Caco-2 (cell line): ENCODE results near the gene CDC73. TPM values are rescaled to one million over a fixed set of nuclear protein-coding genes. Genes with fewer than 3 reads are reported as not detected.

Experiments
- BruUV-seq: library from RNA; stranded (reverse); fragments of 400-500 nt; replicated peaks from 2 replicates; lab custom pipeline; 2021; lab: Mats Ljungman, UMichigan
- CTCF ChIA-PET: fragments of 300-600 bp; sonication (Branson Sonifier 250); formaldehyde crosslinking; loops from one replicate; lab custom pipeline; 2022; ENCODE audit warnings: antibody characterized with exemption; lab: Charles Lee
- POLR2A ChIA-PET: fragments of 300-600 bp; sonication (Branson Sonifier 250); formaldehyde crosslinking; loops from one replicate; lab custom pipeline; 2022; ENCODE audit warnings: antibody characterized with exemption; lab: Charles Lee
- DNase-seq, 2 experiments: peaks; one replicate each; pipeline versions ENCODE4 v3.0.0 to v3.0.0-alpha.2; 2020 to 2022
- H3K27me3 ChIP-seq: replicated peaks from 2 replicates; pipeline ENCODE4 v1.6.0; 2011; ENCODE audit warnings: low read length; ENCODE audit not compliant: control insufficient read depth, insufficient read depth
- H3K36me3 ChIP-seq: 2 replicates; pipeline ENCODE4 v1.5.1; 2011; ENCODE audit warnings: low read length; ENCODE audit not compliant: control insufficient read depth, insufficient read depth
- H3K4me1 ChIP-seq: fragments of 250-450 bp; sonication (Bioruptor Pico); 2 replicates; pipeline ENCODE4 v1.5.1; 2020; ENCODE audit warnings: mild to moderate bottlenecking
- H3K4me3 ChIP-seq: 2 replicates; pipeline ENCODE4 v1.5.1; 2011; ENCODE audit warnings: low read depth, mild to moderate bottlenecking, control low read depth, low read length
- H3K9me3 ChIP-seq: fragments of 250-450 bp; sonication (Bioruptor Pico); 2 replicates; pipeline ENCODE4 v1.5.1; 2020; ENCODE audit warnings: mild to moderate bottlenecking, moderate library complexity
- H3K27ac Mint-ChIP-seq: one replicate; pipeline ENCODE4 v1.8.0; 2022; ENCODE audit warnings: mixed read lengths; ENCODE audit not compliant: unreplicated experiment
- H3K27me3 Mint-ChIP-seq: one replicate; pipeline ENCODE4 v1.8.0; 2022; ENCODE audit warnings: mixed read lengths; ENCODE audit not compliant: insufficient read depth, unreplicated experiment
- H3K36me3 Mint-ChIP-seq: one replicate; pipeline ENCODE4 v1.8.0; 2022; ENCODE audit warnings: mild to moderate bottlenecking, mixed read lengths; ENCODE audit not compliant: insufficient read depth, unreplicated experiment
- H3K4me1 Mint-ChIP-seq: one replicate; pipeline ENCODE4 v1.8.0; 2022; ENCODE audit warnings: low read depth, mixed read lengths; ENCODE audit not compliant: unreplicated experiment
- H3K4me3 Mint-ChIP-seq: one replicate; pipeline ENCODE4 v1.8.0; 2022; ENCODE audit warnings: mild to moderate bottlenecking, moderate library complexity, mixed read lengths; ENCODE audit not compliant: unreplicated experiment
- H3K9me3 Mint-ChIP-seq: one replicate; pipeline ENCODE4 v1.8.0; 2022; ENCODE audit warnings: mixed read lengths; ENCODE audit not compliant: unreplicated experiment
- intact Hi-C: fragments of 100-400 bp; cut with micrococcal nuclease; formaldehyde crosslinking; loops from one replicate; pipeline ENCODE4 v1.10.0; 2022; ENCODE audit not compliant: unreplicated experiment
- total RNA-seq: library from RNA; stranded (reverse); gene quantifications from 2 replicates; pipeline ENCODE4 v1.2.3, GENCODE V29; 2022
- TF ChIP-seq, protein P1 (sequence below), 2 experiments: fragments of 200-600 bp in 1 of 2; IDR thresholded peaks; 1 replicate in 1 of 2; 2 replicates in 1 of 2; pipeline versions ENCODE4 v1.5.1 to v1.8.0; 2011 to 2022; ENCODE audit warnings: antibody characterized with exemption in 1 of 2, control low read depth in 1 of 2, inconsistent platforms in 1 of 2, low read depth in 1 of 2, low read length in 1 of 2, mild to moderate bottlenecking in 1 of 2, moderate library complexity in 1 of 2; ENCODE audit not compliant: insufficient read depth in 1 of 2, severe bottlenecking in 1 of 2, unreplicated experiment in 1 of 2

Gene CDC73
- total RNA-seq, 1 experiment from 2014 or later: 48.9 TPM

DNA sequence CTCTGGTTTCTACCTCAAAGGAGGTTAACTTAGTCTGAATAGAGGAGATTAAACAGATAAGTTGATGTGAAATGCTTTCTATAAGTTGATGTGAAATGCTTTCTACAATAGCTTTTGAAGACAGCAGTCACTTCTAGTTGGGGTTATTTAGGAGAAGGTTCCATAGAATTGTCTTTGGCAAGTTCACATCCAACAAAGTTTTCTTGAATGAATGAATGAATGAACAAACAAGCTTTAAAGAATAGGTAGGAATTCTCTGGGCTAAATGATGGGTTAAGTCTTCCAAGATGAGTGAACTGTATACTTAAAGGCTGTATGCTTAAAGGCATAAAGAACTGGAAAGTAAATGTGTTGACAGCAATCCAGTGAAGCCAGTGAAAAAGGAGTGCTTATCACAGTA lies 1.9 kb downstream of the CDC73 start:
- intact Hi-C loops: no loop called here
- no peaks in the 10 kb centered on the region for H3K9me3 ChIP-seq
- Mint-ChIP-seq H3K4me1 (peaks cover 9% of the 10 kb centered on the region), H3K4me3 (peak overlapping the region; percentile 89), H3K27ac (no peak overlapping the region), H3K9me3 (no peaks in the 10 kb centered on the region), H3K27me3 (no peaks in the 10 kb centered on the region), H3K36me3 (peaks cover 36% of the 10 kb centered on the region)
- DNase-seq: no peak
- peaks cover 2% of the 10 kb centered on the region for H3K36me3 ChIP-seq
- TF ChIP-seq, protein P1, sequence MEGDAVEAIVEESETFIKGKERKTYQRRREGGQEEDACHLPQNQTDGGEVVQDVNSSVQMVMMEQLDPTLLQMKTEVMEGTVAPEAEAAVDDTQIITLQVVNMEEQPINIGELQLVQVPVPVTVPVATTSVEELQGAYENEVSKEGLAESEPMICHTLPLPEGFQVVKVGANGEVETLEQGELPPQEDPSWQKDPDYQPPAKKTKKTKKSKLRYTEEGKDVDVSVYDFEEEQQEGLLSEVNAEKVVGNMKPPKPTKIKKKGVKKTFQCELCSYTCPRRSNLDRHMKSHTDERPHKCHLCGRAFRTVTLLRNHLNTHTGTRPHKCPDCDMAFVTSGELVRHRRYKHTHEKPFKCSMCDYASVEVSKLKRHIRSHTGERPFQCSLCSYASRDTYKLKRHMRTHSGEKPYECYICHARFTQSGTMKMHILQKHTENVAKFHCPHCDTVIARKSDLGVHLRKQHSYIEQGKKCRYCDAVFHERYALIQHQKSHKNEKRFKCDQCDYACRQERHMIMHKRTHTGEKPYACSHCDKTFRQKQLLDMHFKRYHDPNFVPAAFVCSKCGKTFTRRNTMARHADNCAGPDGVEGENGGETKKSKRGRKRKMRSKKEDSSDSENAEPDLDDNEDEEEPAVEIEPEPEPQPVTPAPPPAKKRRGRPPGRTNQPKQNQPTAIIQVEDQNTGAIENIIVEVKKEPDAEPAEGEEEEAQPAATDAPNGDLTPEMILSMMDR (IDR thresholded peaks at IDR 0.05; ENCODE audit: insufficient read depth in 1 of 2, low read depth in 1 of 2, low read length in 1 of 2, severe bottlenecking in 1 of 2, unreplicated experiment in 1 of 2): no peak
- H3K4me1 ChIP-seq: peaks cover 12% of the 10 kb centered on the region
- ChIA-PET CTCF (no interaction called here), POLR2A (no interaction called here)
- BruUV-seq: no TSS peak
- H3K4me3 ChIP-seq: no peak overlapping the region
- H3K27me3 ChIP-seq: no peaks in the 10 kb centered on the region

DNA sequence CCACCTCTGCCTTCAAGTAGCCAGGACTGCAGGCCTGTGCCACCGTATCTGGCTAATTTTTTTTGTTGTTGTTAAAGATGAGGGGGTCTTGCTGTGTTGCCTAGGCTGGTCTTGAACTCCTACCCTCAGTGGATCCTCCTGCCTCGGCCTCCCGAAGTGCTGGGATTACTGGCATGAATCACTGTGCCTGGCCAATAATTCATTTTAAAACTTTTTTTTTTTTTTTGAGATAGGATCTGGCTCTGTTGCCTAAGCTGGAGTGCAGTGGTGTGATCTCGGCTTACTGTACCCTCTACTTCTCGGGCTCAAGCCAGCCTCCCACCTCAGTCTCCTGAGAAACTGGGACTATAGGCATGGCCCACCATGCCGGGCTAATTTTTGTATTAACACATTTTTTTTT lies 3.5 kb downstream of the CDC73 start:
- no peak overlapping the region for H3K4me3 ChIP-seq
- no TSS peak for BruUV-seq
- no peak overlapping the region for H3K27ac Mint-ChIP-seq
- H3K27me3 Mint-ChIP-seq: no peaks in the 10 kb centered on the region
- H3K27me3 ChIP-seq: no peaks in the 10 kb centered on the region
- H3K36me3 Mint-ChIP-seq: peaks cover 39% of the 10 kb centered on the region
- H3K9me3 ChIP-seq: no peaks in the 10 kb centered on the region
- TF ChIP-seq, protein P1 (IDR thresholded peaks at IDR 0.05; ENCODE audit: insufficient read depth in 1 of 2, low read depth in 1 of 2, low read length in 1 of 2, severe bottlenecking in 1 of 2, unreplicated experiment in 1 of 2): no peak
- H3K36me3 ChIP-seq: peaks cover 2% of the 10 kb centered on the region
- H3K4me3 Mint-ChIP-seq: no peak overlapping the region
- no peak for DNase-seq
- ChIA-PET POLR2A (no interaction called here), CTCF (interaction anchor here (0.6 kb wide), 1 partner anchor 10 kb away, joined by 5 read pairs; no protein-coding TSS in a partner anchor)
- intact Hi-C loops: no loop called here
- peaks cover 12% of the 10 kb centered on the region for H3K4me1 ChIP-seq
- H3K9me3 Mint-ChIP-seq: no peaks in the 10 kb centered on the region
- peaks cover 9% of the 10 kb centered on the region for H3K4me1 Mint-ChIP-seq

DNA sequence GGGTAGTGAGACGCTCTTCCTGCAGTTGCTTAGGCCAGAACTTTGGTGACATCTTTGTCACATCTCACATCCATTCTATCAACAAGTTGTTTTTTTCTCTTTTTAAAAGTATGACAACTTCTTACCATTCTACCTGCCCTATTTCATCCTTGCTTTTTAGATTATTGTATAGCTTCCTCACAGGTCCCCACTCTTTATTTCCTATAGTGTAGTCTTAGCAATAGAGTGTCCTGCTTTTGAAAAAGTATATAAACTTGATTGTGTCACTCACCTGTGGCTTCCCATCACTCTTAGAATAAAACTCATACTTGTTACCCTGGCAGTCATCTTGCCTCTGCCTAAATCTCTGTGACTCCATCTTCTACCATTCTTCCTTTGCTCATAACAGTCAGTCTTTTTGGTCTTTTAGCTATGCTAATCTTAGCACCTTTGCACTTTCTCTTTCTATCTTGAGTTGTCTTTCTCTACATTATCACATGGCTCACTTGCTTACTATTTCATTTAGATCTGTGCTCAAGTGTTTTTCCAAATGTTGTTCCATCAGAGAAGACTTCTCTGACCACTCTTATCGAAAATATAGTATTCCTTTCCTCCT lies 9.5 kb downstream of the CDC73 start:
- no peaks in the 10 kb centered on the region for H3K4me1 Mint-ChIP-seq
- no peaks in the 10 kb centered on the region for H3K27me3 Mint-ChIP-seq
- peaks cover 52% of the 10 kb centered on the region for H3K36me3 Mint-ChIP-seq
- H3K27ac Mint-ChIP-seq: no peak overlapping the region
- ChIA-PET CTCF (no interaction called here), POLR2A (no interaction called here)
- no peak overlapping the region for H3K4me3 Mint-ChIP-seq
- no peaks in the 10 kb centered on the region for H3K9me3 Mint-ChIP-seq
- no peaks in the 10 kb centered on the region for H3K27me3 ChIP-seq
- BruUV-seq: no TSS peak
- no peak overlapping the region for H3K4me3 ChIP-seq
- intact Hi-C loops: no loop called here
- no peaks in the 10 kb centered on the region for H3K9me3 ChIP-seq
- H3K36me3 ChIP-seq: no peaks in the 10 kb centered on the region; the same call in 1 of the 2 replicates
- no peaks in the 10 kb centered on the region for H3K4me1 ChIP-seq
- TF ChIP-seq, protein P1 (IDR thresholded peaks at IDR 0.05; ENCODE audit: insufficient read depth in 1 of 2, low read depth in 1 of 2, low read length in 1 of 2, severe bottlenecking in 1 of 2, unreplicated experiment in 1 of 2): no peak
- DNase-seq: no peak
